ENCODE data around the gene PIGR.

Gene PIGR, protein sequence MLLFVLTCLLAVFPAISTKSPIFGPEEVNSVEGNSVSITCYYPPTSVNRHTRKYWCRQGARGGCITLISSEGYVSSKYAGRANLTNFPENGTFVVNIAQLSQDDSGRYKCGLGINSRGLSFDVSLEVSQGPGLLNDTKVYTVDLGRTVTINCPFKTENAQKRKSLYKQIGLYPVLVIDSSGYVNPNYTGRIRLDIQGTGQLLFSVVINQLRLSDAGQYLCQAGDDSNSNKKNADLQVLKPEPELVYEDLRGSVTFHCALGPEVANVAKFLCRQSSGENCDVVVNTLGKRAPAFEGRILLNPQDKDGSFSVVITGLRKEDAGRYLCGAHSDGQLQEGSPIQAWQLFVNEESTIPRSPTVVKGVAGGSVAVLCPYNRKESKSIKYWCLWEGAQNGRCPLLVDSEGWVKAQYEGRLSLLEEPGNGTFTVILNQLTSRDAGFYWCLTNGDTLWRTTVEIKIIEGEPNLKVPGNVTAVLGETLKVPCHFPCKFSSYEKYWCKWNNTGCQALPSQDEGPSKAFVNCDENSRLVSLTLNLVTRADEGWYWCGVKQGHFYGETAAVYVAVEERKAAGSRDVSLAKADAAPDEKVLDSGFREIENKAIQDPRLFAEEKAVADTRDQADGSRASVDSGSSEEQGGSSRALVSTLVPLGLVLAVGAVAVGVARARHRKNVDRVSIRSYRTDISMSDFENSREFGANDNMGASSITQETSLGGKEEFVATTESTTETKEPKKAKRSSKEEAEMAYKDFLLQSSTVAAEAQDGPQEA
- 0 to 0.05 reads per million in 2 donors for total RNA-seq

DNA sequence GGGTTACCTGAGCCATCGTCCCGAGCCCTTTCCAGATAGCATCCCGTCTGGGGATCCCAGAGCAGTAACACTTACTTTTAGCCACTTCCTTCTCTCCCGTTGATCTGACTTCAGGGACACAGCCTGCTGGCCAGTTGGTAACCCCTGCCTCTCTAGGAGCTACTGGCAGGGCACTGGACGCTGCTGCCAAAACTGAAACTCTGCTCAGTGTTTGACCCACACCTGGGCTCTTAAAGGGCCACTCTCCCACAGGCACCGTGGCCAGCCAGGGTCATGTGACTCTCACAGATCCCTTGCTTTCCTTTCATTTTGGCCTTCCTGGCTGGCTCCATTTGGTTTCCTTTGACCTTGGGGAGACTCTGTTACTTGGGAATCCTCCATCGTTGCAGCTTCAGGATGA is at the start of gene PIGR:
PIGR (minus strand) TSS at position 206 of the 400 bp plus-strand sequence. CDS start 5,935 bp downstream, outside the sequence.
- no peak for DNase-seq

DNA sequence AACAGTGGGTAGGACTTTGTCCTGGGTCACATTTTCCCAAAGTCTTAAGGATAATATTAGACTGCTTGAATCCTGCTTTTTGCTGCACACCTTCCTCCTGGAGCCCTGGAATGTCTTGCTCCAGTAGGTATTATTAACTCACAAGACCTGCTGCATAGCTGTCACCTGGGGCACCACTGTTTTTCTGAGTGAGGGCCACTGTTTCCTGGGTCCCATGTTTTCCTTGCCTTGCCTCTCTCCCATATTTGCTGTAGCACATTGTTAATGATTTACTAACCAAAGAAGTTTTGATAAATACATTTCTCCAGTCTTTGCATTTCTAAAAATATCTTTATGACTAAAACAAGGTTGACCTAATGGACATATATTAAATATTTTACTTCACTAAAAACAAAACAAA is 46.5 kb upstream of the PIGR start:
- DNase-seq, result no peak

DNA sequence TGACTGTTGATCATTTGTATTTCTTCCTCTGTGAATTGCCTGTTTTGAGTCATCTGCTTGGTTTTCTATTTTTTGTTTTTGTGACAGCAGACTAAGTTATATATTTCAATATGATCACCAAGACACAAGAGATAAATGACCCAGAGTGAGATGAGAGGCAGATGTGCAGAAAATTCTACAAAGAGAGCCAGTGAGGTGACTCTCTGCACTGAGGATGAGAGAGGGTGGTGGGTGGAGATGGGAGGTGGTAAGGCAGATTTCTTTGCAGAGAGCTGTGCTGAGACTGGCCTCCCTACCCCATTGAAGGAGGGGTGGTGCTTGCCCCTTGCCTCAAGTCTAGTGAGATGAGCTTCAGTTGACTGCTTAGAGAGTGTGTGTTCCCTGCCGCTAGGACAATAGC is 41.6 kb upstream of the PIGR start:
- DNase-seq, result no peak

DNA sequence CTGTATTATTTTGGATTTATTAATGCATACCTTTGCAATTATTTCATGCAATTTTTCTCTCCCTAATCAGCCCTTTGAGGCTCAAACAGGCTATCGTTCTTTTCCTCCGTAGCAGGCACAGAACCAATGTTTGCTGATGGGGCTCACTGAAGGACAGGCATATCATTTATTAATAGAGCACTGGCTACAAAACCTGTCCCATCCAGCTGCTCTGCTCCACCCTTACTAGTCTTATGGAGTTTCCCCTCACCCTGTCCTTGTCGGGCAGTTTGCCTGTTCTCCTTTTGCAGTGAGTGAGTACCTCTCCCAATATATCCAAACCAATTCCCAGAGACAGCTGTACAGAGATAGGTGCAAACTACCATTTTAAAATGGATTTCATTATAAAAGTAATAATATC is 40.6 kb upstream of the PIGR start:
- no peak for DNase-seq

- no peak for DNase-seq
Measured at GRCh38 chr1:206986402-206986801, 40.1 kb upstream of the PIGR start.

- no peak for DNase-seq
Measured at GRCh38 chr1:206985162-206985749, 39.0 kb upstream of the PIGR start.

GRCh38 chr1:206982216-206982615 is 36.0 kb upstream of the PIGR start:
- DNase-seq, result no peak

DNA sequence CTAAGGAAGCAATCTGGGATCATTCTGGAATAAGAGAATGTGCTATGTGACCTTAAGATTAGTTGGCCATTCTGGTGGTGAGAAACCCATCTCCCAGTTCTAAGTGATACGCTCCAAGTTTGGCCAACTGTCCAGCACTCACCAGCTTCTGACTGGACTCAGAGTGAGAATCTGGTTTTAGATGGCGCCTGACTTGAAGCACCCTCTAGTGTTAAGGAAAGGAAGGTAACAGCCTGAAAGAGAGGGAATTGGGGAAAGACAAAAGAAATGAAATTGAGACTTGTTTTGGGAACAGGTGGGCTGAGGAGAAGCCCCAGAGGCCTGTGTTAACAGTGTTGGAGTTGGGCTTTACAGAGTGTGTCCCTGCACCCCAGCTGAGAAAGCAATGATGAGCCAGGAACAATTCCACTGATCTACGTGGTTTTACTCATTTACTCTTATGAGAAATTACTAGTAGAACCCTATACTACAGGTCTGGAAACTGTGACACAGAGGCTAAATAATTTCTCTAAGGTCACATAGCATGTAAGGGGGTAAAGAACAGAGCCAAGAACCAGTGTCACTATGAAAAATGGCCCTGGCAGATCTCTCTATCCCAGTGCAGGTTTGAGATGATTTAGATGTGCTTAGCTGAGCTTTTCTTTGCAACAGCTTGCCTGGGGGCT is 33.2 kb upstream of the PIGR start:
- DNase-seq, result no peak

GRCh38 chr1:206978259-206978658 is 32.0 kb upstream of the PIGR start:
- no peak for DNase-seq

- no peak for DNase-seq
Measured at GRCh38 chr1:206975306-206975705, 29.0 kb upstream of the PIGR start.

- no peak for DNase-seq
Measured at GRCh38 chr1:206974140-206974539, 27.9 kb upstream of the PIGR start.

- no peak for DNase-seq
Measured at GRCh38 chr1:206972728-206973127, 26.5 kb upstream of the PIGR start.

GRCh38 chr1:206971029-206971655 is 24.9 kb upstream of the PIGR start:
- DNase-seq, result no peak

- DNase-seq, result no peak
Measured at GRCh38 chr1:206970446-206970845, 24.2 kb upstream of the PIGR start, which contains the start of gene FCAMR. FCAMR (minus strand) TSS chr1:206970460; CDS start chr1:206970125, 335 bp downstream.

DNA sequence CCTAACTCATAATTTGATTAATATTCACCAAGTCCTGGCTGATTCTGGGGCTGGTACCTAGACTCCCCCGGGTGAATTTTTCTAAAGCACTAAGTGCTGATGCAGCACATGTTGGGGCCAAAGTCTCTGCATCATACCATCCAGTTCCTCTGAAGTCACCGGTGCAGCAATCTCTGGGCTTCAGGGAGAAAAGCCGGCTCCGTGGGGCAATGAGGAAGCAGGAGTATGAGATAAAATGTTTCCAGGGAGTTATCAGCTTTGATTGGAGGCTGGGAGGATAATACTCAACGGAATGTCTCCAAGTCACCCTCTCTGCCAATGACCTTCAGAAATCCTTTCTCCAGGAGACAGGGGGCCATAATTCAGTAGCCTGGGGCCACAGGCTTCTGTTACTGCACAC is 22.8 kb upstream of the PIGR start:
- no peak for DNase-seq

DNA sequence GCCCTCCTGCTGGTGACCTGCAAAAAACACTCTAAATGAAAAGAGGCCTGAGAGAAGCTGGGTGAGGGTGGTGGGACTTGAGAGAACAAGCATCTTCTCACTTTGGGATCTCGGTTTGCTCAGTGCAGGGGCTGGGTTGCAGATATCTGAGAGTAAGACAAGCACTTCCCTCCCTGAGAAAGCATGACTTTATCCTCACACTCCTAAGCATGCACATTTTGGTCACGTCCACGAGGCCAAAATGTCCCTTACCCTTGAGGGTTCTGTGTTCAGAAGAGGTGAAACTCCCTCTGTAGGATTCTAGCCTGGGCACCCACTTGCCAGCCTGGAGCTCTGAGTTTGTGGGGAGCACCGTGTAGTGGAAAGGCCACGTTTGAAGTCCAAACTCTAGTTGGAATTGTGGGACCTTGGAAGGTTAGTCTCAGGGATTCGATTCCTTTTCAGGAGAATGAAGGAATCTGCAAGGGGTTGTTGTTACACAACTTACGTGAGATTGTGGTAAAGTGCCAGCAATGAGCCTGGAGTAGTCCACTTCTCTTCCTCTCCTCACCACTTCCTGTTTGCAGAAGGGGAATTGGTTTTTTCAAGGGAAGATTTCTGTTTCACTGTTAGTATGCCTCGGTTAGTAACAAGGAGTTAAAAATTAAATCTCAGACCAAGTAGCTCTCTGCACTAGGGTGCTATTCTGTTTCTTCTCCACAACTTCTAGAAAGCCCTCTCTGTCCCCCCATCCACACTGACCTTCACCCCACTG is 21.0 kb upstream of the PIGR start:
- DNase-seq, result no peak

- DNase-seq, result no peak
Measured at GRCh38 chr1:206965781-206966180, 19.5 kb upstream of the PIGR start.

GRCh38 chr1:206963740-206964139 is 17.5 kb upstream of the PIGR start:
- DNase-seq, result no peak

DNA sequence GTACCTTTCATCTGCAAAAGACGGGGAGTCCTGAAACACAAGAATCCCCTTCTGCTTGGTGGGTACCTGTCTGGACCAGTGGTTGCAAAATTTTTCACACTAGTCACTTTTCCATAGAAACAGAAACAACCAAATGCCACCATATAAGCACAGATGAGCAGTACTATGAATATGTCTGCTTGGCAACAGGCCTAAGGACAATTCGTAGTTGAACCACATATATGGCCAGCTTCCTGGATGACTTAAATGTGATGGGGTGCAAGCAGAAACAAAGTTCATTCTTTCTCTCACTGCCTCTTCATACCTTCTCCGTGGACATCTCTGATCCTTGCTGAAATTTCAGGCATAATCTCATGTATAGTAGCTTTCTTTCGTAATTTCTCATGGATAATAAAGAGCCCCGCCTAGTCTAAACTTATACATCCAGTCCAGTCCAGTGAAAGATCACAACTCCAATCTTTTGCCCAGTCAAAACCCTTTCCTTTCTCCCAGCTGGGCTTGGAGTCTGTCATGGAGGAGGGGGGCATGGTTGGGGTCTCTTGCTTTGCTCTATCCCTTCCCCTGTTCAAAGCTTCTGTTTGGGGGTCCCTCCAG is 16.9 kb upstream of the PIGR start:
- no peak for DNase-seq

- no peak for DNase-seq
Measured at GRCh38 chr1:206962272-206962671, 16.0 kb upstream of the PIGR start.

DNA sequence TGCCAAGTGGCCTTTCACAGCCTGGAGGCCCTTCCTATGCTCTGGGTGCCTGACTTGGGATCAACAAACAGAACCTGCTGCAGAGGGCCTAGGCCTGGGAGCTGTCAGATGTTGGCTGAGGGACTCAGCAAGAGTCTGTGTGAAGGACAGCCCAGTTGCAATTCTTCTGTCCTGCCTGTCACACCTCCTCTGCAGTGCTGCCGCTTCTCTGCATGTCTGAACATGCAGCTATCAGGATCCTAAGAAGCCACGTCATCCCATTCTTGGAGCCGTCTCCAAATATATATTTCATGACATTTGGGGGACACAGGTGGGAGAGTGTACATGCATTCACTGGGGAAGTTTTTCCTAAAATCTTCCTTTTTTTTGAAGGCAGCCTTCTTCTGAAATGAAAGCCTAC is 15.4 kb upstream of the PIGR start:
- no peak for DNase-seq

Data from activated gamma-delta T cell (primary cell).